SK-N-SH treated with all-trans-retinoic acid at 6 μM for 48 hours (cell line): ENCODE measurements around the gene ZFP92.

Source experiments
- ARNTL ChIP-seq: fragments of 450-650 bp; formaldehyde crosslinking; IDR thresholded peaks from 2 replicates; pipeline ENCODE4 v1.5.0; 2020; ENCODE audit warnings: low read depth, mild to moderate bottlenecking, moderate library complexity, borderline replicate concordance
- BACH2 ChIP-seq: fragments of 250-450 bp; sonication (Bioruptor Pico); IDR thresholded peaks from 2 replicates; pipeline ENCODE4 v1.9.0; 2021; ENCODE audit warnings: mild to moderate bottlenecking, borderline replicate concordance
- CSDC2 ChIP-seq: fragments of 250-450 bp; sonication (Bioruptor Pico); IDR thresholded peaks from 2 replicates; pipeline ENCODE4 v1.5.0; 2020; ENCODE audit warnings: mild to moderate bottlenecking, moderate library complexity
- ESRRG ChIP-seq: fragments of 250-450 bp; sonication (Bioruptor Pico); IDR thresholded peaks from 2 replicates; pipeline ENCODE4 v1.6.1; 2021; ENCODE audit warnings: mild to moderate bottlenecking
- GLIS3 ChIP-seq: fragments of 250-450 bp; sonication (Bioruptor Pico); IDR thresholded peaks from 2 replicates; pipeline ENCODE4 v1.5.0; 2020; ENCODE audit warnings: mild to moderate bottlenecking, moderate library complexity
- ISL1 ChIP-seq: fragments of 250-450 bp; sonication (Bioruptor Pico); IDR thresholded peaks from 2 replicates; pipeline ENCODE4 v2.1.2; 2022; ENCODE audit warnings: mild to moderate bottlenecking, moderate library complexity
- PATZ1 ChIP-seq: fragments of 250-450 bp; sonication (Bioruptor Pico); IDR thresholded peaks from 2 replicates; pipeline ENCODE4 v1.8.0; 2020; ENCODE audit warnings: mild to moderate bottlenecking, moderate library complexity, borderline replicate concordance
- PPARA ChIP-seq: fragments of 250-450 bp; sonication (Bioruptor Pico); IDR thresholded peaks from 2 replicates; pipeline ENCODE4 v1.5.0; 2020; ENCODE audit warnings: mild to moderate bottlenecking, borderline replicate concordance
- RARB ChIP-seq: fragments of 250-450 bp; sonication (Bioruptor Pico); IDR thresholded peaks from 2 replicates; pipeline ENCODE4 v1.8.0; 2021; ENCODE audit warnings: mild to moderate bottlenecking, moderate library complexity
- TOX ChIP-seq: fragments of 250-450 bp; sonication (Bioruptor Pico); IDR thresholded peaks from 2 replicates; pipeline ENCODE4 v1.8.0; 2021; ENCODE audit warnings: mild to moderate bottlenecking, moderate library complexity, borderline replicate concordance
- ZFP3 ChIP-seq: fragments of 250-450 bp; sonication (Bioruptor Pico); IDR thresholded peaks from 2 replicates; pipeline ENCODE4 v1.5.0; 2020; ENCODE audit warnings: mild to moderate bottlenecking, moderate library complexity
- ZFP30 ChIP-seq: fragments of 450-650 bp; formaldehyde crosslinking; IDR thresholded peaks from 2 replicates; pipeline ENCODE4 v1.5.0; 2022; ENCODE audit warnings: mild to moderate bottlenecking, moderate library complexity
- ZNF8 ChIP-seq: fragments of 450-650 bp; formaldehyde crosslinking; IDR thresholded peaks from 2 replicates; pipeline ENCODE4 v1.5.0; 2020; ENCODE audit warnings: mild to moderate bottlenecking, moderate library complexity

DNA sequence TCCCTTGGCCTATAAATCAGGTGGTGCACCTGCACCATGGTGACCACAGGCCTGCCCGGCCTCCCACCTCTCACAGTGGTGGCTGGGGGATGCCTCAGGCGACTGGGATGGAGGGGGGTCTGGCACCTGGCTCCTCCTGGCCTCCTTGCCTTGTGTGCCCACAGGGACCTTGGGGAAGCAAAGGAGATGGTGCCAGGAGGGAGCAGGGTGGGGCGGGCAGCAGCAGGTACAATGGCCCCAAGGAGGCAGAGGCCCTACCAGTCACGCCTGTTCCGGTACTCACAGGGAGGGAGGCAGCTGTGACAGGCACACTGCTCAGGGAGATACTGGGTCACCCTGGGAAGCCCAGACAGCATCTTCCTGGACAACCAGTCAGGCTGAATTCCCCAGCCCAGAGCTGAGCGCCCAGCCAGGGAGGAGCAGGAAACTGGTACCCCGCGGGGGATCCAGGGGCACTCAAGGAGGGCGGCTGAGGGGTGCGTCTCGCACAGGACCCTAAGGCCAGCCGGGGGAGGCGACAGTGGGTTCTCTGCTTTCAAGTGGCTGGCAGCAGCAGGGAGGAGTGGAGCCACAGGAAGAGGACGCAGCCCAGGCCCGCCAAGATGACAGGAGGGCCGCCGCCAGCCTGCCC is 35.8 kb downstream of the ZFP92 start:
- TF ChIP-seq PATZ1 (no peak), GLIS3 (CRISPR knock-in tag) (no peak), ZNF8 (CRISPR knock-in tag) (no peak), ARNTL (CRISPR knock-in tag) (no peak), PPARA (no peak), RARB (CRISPR knock-in tag) (no peak), ISL1 (CRISPR knock-in tag) (no peak), ESRRG (CRISPR knock-in tag) (no peak), TOX (CRISPR knock-in tag) (no peak), ZFP3 (CRISPR knock-in tag) (no peak), BACH2 (CRISPR knock-in tag) (no peak), ZFP30 (CRISPR knock-in tag) (no peak), CSDC2 (CRISPR knock-in tag) (no peak)
